ENCODE measurements around the gene C4A.

The C4A gene

GRCh38 chr6:32050562-32050961, 68.7 kb downstream of the C4A start:
- TF ChIP-seq GATA1 (IDR thresholded peaks at IDR 0.05; ENCODE audit: low read depth, low read length) (no peak), POLR2A (IDR thresholded peaks at IDR 0.05; ENCODE audit: low read length) (no peak)
- no peak for DNase-seq

All from erythroblast (primary cell).